ENCODE data around the gene ARHGEF25. TPM values are rescaled to one million over a fixed set of nuclear protein-coding genes. Genes with fewer than 3 reads are reported as not detected.

ARHGEF25 gene
- total RNA-seq, 1 donor = 23.9 TPM

GRCh38 chr12:57575771-57576612 is 35.2 kb upstream of the ARHGEF25 start:
- no peak for DNase-seq (ENCODE audit: insufficient read length, low spot score, missing footprints)
- Histone ChIP-seq H3K36me3 (ENCODE audit: insufficient read depth, low read length) (no peaks in the 10 kb centered on the region), H3K27me3 (ENCODE audit: insufficient read depth, low read length) (peaks cover 3% of the 10 kb centered on the region), H3K79me2 (ENCODE audit: insufficient read depth, low read length) (no peaks in the 10 kb centered on the region), H3K4me2 (ENCODE audit: insufficient read depth, low read length) (no peak overlapping the region), H3K27ac (ENCODE audit: low read depth, low read length) (no peak overlapping the region), H3K9me3 (ENCODE audit: low read depth, low read length) (no peaks in the 10 kb centered on the region), H2AFZ (ENCODE audit: low read length) (no peak overlapping the region), H3K4me1 (ENCODE audit: insufficient read depth, low read length) (no peaks in the 10 kb centered on the region), H4K20me1 (ENCODE audit: insufficient read depth, low read length) (no peaks in the 10 kb centered on the region), H3K4me3 (ENCODE audit: insufficient read depth, low read length) (no peak overlapping the region)
- no peak for TF ChIP-seq CTCF (IDR thresholded peaks at IDR 0.05; ENCODE audit: extremely low read depth, low read depth, low read length)

GRCh38 chr12:57576613-57577160 is 34.5 kb upstream of the ARHGEF25 start:
- no peak overlapping the region for H3K27ac ChIP-seq (ENCODE audit: low read depth, low read length)
- H4K20me1 ChIP-seq (ENCODE audit: insufficient read depth, low read length) = no peaks in the 10 kb centered on the region
- H3K79me2 ChIP-seq (ENCODE audit: insufficient read depth, low read length) = no peaks in the 10 kb centered on the region
- H3K27me3 ChIP-seq (ENCODE audit: insufficient read depth, low read length) = no peaks in the 10 kb centered on the region
- H3K4me2 ChIP-seq (ENCODE audit: insufficient read depth, low read length) = no peak overlapping the region
- H3K4me3 ChIP-seq (ENCODE audit: insufficient read depth, low read length) = no peak overlapping the region
- H3K36me3 ChIP-seq (ENCODE audit: insufficient read depth, low read length) = no peaks in the 10 kb centered on the region
- DNase-seq (ENCODE audit: insufficient read length, low spot score, missing footprints) = no peak
- no peak overlapping the region for H2AFZ ChIP-seq (ENCODE audit: low read length)
- H3K4me1 ChIP-seq (ENCODE audit: insufficient read depth, low read length) = no peaks in the 10 kb centered on the region
- no peaks in the 10 kb centered on the region for H3K9me3 ChIP-seq (ENCODE audit: low read depth, low read length)
- TF ChIP-seq CTCF (IDR thresholded peaks at IDR 0.05; ENCODE audit: extremely low read depth, low read depth, low read length) = no peak

GRCh38 chr12:57577981-57578758 is 33.1 kb upstream of the ARHGEF25 start:
- H4K20me1 ChIP-seq (ENCODE audit: insufficient read depth, low read length) = no peaks in the 10 kb centered on the region
- H3K4me3 ChIP-seq (ENCODE audit: insufficient read depth, low read length) = no peak overlapping the region
- H3K27ac ChIP-seq (ENCODE audit: low read depth, low read length) = no peak overlapping the region
- H3K4me1 ChIP-seq (ENCODE audit: insufficient read depth, low read length) = no peaks in the 10 kb centered on the region
- no peaks in the 10 kb centered on the region for H3K9me3 ChIP-seq (ENCODE audit: low read depth, low read length)
- H3K27me3 ChIP-seq (ENCODE audit: insufficient read depth, low read length) = no peaks in the 10 kb centered on the region
- no peaks in the 10 kb centered on the region for H3K79me2 ChIP-seq (ENCODE audit: insufficient read depth, low read length)
- H3K4me2 ChIP-seq (ENCODE audit: insufficient read depth, low read length) = no peak overlapping the region
- no peaks in the 10 kb centered on the region for H3K36me3 ChIP-seq (ENCODE audit: insufficient read depth, low read length)
- no peak for TF ChIP-seq CTCF (IDR thresholded peaks at IDR 0.05; ENCODE audit: extremely low read depth, low read depth, low read length)
- no peak overlapping the region for H2AFZ ChIP-seq (ENCODE audit: low read length)
- DNase-seq (ENCODE audit: insufficient read length, low spot score, missing footprints) = no peak

DNA sequence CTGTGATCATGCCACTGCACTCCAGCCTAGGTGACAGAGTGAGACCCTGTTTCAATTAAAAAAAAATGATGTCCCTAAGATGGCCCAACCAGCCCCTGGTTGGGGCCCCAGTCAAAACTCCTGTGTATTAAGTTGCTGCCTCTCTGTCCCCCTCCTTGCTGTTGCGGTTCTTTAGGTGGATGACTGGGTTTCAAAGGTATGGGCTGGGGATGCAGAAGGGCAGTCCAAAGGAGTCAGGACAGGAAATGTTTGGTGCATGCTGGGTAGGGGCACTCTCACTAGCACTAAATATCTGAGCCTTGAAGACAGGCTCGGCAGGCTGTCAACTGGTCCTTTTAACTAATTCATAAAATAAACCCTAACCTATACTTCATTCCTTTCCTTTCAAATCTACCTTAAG is 32.2 kb upstream of the ARHGEF25 start:
- no peak for DNase-seq (ENCODE audit: insufficient read length, low spot score, missing footprints)
- H4K20me1 ChIP-seq (ENCODE audit: insufficient read depth, low read length) = no peaks in the 10 kb centered on the region
- no peak for TF ChIP-seq CTCF (IDR thresholded peaks at IDR 0.05; ENCODE audit: extremely low read depth, low read depth, low read length)
- H3K4me3 ChIP-seq (ENCODE audit: insufficient read depth, low read length) = no peak overlapping the region
- no peaks in the 10 kb centered on the region for H3K9me3 ChIP-seq (ENCODE audit: low read depth, low read length)
- H3K27ac ChIP-seq (ENCODE audit: low read depth, low read length) = no peak overlapping the region
- no peaks in the 10 kb centered on the region for H3K79me2 ChIP-seq (ENCODE audit: insufficient read depth, low read length)
- no peaks in the 10 kb centered on the region for H3K27me3 ChIP-seq (ENCODE audit: insufficient read depth, low read length)
- no peak overlapping the region for H2AFZ ChIP-seq (ENCODE audit: low read length)
- H3K36me3 ChIP-seq (ENCODE audit: insufficient read depth, low read length) = no peaks in the 10 kb centered on the region
- H3K4me1 ChIP-seq (ENCODE audit: insufficient read depth, low read length) = no peaks in the 10 kb centered on the region
- no peak overlapping the region for H3K4me2 ChIP-seq (ENCODE audit: insufficient read depth, low read length)

All from osteoblast (primary cell).